Stimulated activated CD8-positive, alpha-beta memory T cell treated with anti-CD3 and anti-CD28 coated beads, Interleukin-15, amount 100 ng/mL, for 4 hours (primary cell): ENCODE measurements around the gene MBNL1.

Source experiments
- DNase-seq, 2 donors: peaks; one replicate each; pipeline ENCODE4 v3.0.0-alpha.2; 2020; ENCODE audit warnings: low read depth in 2 of 2

MBNL1 gene

DNA sequence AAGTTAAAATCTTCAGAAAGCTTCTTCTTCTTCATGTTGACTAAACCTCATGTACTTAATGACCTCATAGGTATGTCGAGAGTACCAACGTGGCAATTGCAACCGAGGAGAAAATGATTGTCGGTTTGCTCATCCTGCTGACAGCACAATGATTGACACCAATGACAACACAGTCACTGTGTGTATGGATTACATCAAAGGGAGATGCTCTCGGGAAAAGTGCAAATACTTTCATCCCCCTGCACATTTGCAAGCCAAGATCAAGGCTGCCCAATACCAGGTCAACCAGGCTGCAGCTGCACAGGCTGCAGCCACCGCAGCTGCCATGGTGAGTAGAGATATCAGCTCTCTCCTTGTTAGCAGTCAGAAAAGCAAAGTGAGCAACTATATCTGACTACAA is 176.5 kb downstream of the MBNL1 start:
- no peak for DNase-seq

DNA sequence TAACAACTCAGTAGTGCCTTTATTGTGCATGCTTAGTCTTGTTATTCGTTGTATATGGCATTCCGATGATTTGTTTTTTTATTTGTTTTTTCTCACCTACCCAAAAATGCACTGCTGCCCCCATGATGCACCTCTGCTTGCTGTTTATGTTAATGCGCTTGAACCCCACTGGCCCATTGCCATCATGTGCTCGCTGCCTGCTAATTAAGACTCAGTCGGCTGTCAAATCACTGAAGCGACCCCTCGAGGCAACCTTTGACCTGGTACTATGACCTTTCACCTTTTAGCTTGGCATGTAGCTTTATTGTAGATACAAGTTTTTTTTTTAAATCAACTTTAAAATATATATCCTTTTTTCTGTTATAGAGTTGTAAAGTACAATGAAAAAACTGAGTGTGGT is 177.8 kb downstream of the MBNL1 start:
- no peak for DNase-seq

DNA sequence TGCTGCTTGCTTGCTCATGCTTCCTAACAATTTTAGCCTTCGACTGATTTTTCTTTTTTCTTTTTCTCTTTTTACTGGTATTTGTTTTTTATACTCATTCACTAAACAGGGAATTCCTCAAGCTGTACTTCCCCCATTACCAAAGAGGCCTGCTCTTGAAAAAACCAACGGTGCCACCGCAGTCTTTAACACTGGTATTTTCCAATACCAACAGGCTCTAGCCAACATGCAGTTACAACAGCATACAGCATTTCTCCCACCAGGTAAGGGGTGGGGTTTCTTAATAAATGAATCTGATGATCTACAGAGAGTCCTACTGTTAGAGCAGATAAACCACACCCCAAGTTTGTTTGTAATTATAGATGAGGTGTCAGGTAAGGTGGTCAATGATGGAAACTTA is 178.8 kb downstream of the MBNL1 start:
- no peak for DNase-seq

DNA sequence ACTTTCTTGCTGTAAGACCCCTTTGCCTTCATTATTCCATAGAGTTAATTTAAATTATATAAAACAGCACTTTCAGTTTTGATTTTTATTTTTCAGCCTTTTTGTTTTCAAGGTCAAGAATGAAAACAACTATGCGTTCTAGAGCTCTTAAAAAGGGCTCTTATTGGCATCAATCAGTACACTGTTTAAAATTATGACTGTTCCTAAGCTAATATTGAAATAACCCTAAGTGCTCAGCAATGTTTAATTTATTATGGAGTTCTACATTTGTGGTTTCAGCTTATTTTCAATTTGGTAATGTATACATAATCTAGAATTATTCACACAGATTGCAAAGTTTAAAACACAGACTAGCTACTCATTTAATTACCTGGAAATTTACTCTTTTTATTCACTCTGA is 179.4 kb downstream of the MBNL1 start:
- no peak for DNase-seq

DNA sequence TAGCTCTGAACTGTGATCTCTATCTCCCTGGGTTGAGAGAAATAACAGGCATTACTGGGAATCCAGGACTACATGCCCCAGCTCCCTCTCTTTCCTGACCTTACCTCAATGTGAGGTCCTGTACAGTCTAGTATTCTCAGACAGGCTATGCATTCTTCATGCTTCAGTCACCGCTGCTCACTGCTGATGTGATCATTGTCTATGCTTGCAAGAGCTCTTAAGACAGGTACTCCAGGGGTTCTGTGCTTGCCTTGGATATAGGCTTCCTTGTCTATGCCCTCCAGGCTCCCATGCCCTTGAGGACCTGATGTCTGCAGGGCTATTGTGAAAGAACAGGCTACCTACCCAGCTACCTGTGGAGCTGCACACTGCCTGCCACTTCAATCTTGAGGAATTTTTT is 183.6 kb downstream of the MBNL1 start:
- no peak for DNase-seq

DNA sequence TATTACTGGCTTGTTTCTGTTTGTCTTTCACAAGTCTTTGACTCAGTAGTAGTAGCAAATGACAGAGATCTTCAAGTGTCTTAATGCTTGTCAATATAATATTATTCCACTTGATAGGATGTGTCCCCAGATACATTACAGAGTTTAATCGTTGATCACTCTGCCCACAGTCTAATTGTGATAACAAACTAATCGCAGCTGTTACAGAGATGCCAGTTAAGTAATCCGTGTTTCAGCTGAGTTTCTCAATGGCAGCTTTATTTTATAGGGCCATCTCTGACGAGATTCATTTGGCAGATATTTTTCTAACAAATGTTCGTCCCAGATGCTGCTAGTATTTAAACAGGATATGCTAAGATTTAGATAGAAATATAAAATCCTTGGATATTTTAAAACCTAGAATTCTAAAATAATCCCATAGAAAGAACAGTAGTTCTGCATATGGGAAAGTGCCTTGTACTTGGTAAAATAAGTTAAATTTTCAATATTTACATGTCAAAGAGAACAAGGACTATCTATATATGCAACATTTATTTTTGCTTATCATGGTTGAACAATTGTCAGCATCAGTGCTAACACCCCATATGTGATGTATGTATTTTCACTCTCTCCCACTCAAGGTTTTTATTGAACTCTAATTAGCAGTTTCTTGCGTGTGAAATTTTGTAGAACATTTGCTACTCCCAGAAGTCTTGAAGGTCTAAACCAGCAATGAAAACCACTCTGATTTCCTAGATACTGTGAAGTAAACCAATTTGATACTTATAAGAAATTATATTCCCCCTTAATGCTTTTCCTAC is 185.5 kb downstream of the MBNL1 start:
- DNase-seq, result no peak

DNA sequence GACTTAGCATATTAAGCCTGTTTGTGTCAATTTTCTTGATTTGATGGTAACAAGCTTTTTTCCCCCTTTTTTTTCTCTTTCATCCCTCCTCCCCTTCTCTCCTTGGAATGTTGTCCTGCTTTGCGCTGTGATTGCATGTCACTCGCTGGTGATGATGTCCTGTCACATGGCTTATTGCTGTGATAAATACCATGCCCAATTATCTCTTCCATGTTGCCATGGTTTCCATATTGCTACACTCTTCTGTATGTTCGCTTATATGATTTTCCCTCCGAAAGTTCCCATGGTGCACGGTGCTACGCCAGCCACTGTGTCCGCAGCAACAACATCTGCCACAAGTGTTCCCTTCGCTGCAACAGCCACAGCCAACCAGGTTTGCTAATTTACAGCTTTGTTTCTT is 187.3 kb downstream of the MBNL1 start:
- no peak for DNase-seq

DNA sequence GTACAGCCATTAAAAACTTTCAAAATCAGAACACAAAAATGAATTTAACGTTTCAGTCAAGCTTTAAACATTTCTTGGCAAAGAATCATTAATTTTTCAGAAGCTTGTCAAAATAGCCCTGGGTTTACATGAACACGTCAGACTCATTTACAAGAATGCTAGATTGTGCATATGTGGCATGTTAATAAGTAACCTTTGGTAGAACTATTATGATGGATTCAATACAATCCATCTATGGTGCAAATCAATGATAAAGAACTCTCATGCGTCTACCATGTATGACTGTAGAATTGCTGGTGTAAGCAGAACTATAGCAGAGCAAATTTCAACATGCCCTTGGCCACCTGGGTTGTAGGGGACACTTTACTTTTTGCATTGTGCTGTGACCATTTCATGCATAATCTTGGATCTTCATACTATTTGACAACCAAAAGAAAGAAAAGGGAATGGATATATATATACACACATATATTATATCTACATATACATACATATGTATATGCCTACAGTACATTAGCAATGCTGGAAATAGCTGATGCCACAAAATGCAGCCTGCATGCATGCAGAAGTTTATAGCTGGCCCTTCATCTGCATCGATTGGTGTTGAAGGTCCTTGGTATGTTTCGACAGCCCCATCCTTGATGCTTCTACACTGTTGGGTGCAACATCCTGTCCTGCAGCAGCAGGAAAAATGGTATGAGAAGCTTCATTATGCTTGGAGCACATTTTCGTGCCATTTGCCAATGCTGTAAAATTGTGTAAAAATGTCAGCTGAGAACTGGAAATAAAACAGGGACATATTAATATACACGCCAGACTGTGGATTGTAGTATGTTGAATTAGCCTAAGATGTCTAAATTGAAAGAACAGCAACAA is 189.0 kb downstream of the MBNL1 start:
- DNase-seq, result no peak

DNA sequence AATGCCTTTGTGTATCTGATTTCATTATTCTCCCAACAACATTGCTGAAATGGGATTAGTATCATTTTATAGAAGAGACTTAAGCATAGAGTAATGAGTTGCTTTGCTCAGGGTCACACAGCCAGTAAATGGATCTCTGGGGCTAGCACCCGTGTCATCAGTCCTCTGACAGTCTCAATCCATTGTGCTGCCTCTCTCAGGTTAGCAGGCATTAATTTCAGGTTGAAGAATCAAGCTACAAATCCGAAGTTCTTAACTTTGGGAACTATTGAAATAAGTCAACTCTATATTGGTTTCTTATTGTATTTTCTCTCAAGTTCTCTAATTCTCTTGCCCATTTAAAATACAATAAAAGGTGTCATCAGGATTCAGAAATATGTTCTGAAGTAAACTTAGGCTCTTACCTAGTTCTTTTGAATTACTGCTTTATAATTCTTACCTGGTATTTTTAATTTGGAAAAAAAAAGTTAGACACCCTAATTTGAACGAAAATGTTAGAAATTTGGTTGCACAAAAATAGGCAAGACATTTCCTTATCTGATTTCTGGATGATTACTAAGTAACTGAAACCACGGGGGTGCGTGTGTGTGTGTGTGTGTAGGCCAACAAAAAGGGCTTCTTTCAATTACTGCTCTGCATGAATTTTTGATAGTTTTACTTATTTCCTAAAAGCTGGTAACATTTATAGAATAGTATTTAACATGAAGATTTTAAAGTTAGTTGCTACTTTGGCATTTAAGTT is 189.8 kb downstream of the MBNL1 start:
- no peak for DNase-seq

DNA sequence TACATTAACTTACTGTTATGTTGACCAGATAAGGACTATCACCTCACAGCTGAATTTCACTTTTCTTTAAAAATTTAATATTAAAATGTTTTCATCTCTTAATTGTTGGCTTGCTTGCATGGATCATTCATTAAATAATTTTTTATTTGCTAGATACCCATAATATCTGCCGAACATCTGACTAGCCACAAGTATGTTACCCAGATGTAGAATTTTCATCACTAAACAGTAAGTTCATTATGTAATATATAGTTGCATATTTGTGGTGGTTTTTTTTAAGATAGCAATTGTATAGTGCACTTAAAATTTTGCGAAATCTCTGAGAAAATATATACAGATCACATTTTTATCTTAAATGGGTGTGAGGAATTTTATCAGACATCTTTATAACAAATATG is 190.4 kb downstream of the MBNL1 start:
- DNase-seq, result no peak

DNA sequence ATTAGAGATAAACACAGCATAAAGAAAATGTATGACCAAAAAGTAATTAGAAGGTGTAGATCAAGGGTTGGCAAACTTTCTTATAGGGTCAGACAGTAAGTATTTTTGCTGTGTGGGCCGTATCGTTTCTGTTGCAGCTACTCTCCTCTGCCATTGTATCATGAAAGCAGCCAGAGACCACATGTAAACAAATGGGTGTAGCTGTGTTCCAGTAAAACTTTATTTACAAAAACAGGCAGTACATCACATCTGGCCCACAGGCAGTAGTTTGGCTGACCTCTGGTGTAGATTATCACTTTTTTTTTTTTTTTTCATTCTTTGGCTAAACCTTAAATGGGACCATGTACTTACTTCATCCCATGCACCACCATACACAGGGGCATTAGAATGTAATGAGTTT is 190.8 kb downstream of the MBNL1 start:
- no peak for DNase-seq

DNA sequence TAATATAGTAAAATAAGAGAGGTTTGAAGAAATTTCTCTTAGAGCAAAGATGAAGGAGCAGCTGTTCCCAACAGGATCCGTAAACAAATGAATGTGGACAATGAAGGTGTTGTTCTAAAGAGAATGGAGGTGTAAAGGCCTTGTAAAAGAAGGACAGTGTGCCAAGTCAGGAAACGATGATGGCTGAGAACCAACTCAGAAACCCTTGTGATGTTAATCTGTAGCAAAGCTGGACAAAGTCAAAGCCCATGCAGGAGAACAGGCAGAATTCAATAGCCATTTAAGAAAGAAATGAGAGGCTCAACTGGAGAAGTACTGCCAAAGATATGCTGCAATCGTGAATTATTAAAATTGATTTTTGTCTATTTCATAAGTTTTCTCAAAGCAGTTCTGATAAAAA is 192.2 kb downstream of the MBNL1 start:
- no peak for DNase-seq

DNA sequence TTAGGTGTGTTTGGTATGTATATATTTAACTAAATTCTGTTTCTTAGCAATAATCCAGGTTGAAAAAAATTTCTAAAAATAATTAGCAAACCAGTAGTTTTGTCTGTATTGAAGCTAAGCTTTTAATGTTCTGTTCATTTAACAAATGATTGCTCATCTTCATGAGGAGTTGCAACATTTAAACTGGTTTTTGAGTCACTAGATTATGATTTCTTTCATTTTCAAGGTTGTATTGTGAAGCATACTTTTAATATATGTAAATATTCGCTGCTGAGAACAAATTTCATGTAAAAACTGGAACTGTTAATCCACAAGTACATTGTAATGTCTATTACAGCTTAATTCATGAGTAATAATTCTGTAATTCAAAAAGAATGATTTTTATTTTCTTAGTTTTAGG is 192.7 kb downstream of the MBNL1 start:
- DNase-seq, result no peak

DNA sequence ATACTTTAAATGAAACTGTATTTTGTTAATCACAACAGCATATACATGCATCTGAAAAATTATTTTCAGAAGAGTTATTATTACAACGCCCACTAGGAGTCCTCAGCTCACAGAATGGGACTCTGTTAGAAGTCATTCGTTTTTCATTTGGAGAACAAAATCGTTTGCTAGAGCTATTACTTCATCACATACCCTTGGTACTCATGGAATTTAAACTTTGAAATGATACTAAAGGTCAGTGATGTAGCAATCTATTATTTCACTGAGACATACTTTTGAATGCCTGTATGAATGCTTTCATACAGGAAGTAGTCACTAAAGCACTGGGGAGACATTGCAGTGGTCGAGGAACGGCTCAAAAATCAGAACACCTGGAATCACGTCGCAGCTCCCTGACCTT is 198.1 kb downstream of the MBNL1 start:
- DNase-seq, result no peak

DNA sequence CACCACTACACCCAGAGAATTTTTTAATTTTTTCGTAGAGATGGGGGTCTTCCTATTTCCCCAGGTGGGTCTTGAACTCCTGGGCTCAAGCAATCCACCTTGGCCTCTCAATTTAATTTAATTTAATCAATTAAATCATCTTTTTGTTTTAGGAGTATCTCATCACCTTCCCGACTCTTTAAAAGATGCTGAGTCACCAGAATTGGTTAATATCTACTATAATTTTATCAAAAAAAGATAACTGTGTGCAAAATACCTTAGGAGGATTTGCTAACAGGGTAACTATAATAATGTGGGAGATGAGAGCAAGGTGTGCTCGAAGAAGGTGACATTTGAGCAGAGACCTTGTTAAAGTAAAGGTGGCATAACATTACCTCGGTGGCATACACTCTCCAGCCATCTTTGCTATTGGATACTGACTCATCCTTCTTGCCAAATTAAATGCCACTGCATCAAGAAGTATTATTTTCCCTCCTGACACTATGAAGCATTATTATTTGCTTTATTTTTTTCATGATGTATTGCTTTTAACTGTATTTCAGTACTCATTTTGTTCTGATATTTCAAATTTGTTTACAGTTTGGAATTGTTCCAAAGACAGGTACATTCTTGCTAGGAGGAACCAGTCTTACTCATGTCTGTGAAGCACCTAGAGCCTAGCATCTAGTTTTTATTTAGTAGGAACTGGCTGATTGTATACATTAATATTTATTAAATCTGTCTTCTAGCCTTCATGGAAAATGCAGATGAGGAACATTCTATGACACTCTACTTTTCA is 200.7 kb downstream of the MBNL1 start:
- no peak for DNase-seq

DNA sequence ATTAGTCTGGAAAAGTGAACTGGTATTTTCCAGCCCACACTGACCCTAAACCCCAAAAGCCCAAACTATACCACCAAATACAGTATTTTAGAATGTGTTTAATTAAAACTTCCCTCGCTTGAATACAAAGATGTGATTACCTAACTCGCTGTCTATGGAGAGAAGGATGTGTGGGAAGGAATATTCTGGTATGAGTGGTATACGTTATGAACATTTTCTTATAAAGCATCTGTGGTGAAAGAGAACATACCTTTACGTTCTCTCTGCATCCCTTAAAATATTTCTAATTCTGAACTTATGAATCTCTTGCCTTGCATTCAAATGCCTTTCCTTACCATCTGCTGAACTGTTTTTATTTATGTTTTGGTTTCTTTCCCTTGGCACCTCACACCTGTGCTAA is 201.4 kb downstream of the MBNL1 start:
- no peak for DNase-seq

DNA sequence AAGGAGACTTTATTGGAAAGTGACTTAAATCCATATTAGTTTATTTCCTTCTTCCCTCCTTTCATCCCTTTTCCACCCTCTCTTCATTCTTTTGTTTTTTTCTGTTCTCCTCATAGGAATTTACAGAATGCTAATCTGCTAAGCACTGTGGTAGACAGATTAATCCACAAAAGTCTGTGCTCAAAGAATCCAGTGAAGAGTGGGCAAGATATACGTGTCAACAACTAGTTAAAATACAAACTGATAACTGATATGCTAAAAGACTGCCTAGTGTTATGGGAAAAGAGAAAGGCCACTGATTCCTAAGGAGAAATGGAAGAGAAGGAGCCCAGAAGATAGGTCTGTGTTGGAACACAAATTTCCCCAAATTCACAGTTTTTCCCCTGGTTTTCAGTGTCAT is 202.2 kb downstream of the MBNL1 start:
- DNase-seq, result no peak

DNA sequence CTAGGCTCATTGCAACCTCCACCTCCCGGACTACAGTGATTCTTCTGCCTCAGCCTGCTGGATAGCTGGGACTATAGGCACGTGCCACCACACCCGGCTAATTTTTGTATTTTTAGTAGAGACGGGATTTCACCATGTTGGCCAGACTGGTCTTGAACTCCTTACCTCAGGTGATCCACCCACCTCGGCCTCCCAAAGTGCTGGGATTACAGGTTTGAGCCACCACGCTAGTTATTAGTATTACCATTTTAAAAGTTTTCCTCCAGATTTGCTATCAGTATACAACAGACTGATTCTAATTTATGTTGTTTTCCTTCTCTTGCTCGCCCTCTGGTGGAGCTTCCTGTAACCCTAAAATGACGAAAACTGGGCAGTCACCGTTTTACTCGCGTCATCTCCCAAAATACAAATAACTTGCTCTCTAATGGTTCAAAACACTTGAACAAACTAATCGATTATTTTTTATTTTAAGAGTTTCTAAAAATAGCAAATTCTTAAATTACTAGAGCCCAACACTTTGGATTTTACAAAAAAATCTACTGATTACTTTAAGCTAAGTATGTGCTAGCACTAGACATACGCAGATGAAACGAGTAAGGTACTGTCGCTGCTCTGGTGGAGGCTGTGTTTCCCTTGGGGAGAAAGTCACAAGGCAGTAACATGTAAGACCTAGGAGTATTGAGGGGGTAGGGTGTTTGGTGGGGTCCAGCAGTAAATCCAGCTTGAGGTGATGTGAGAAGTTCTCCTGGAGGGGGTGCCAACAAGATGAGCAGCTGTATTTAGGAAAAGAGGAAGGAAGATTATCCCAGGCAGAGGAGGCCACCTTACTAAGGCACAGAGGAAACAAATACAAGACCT is 203.3 kb downstream of the MBNL1 start:
- peak in 1 of 2 donors; percentile 45 for DNase-seq

DNA sequence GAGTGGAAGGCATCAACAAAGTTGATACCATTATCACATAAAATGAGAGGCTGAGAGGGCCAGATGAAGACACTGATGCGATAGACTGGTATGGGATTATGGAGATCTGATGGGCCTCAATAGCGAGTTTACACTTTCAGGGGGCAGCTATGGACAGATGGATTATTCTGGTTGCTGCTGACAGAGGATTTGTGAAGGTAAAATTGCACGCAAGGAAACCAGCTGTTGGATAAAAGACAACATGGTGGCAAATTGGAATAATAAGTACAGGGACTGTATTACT is 203.9 kb downstream of the MBNL1 start:
- DNase-seq, result no peak

DNA sequence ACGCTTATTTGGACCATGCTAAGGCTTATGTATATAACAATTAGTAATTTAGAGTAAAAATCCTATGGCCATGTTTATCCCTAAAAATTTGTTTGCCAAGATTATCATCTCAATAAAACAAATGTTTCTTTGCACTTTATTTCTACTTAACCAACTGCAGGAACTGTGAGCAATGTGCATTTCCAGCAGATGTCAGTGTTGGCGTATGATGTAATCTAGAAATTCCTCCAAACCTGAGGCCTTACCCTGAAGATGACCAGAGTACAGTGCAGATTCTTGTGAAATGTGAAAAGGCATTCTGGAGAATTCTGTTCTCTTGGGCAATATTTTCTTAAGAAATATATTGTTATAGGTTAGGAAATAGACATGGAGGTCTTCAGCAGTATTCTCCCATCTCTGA is 205.9 kb downstream of the MBNL1 start:
- DNase-seq, result no peak

DNA sequence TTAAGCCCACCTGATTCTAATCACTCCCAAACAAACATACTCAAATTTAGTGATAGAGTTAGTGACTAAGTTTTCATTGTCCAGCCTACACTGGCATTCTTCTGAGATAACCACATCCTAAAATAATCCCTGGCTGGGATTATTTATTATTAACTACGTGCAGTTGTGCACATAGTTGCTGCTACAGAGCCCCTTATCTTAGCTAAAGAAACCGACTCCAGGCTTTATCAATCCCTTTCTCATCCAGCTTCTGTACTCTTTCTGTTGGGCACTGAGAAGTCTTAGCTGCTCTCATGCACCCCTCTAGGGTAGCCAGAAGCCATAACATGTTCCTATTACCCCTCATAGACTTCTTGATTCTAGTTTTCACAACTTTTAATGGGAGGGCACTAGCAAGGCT is 208.7 kb downstream of the MBNL1 start:
- no peak for DNase-seq
